HCT116 (cell line): ENCODE data around the gene FAM20C. TPM values are rescaled to one million over a fixed set of nuclear protein-coding genes. Genes with fewer than 3 reads are reported as not detected.

ENCODE experiments used
- ATAC-seq: fragments of 200-7000 bp; cut with Tn5 transposase; 2 replicates; pipeline ENCODE4 v1.9.1; 2020; ENCODE audit warnings: mild to moderate bottlenecking, moderate library complexity
- BruUV-seq: library from RNA; stranded (reverse); fragments of 400-500 nt; replicated peaks from 2 replicates; lab custom pipeline; 2021; lab: Mats Ljungman, UMichigan
- CTCF ChIA-PET: fragments of 300-600 bp; sonication (Branson Sonifier 250); formaldehyde crosslinking; loops from one replicate; lab custom pipeline; 2021; ENCODE audit warnings: antibody characterized with exemption; lab: Charles Lee
- POLR2A ChIA-PET: fragments of 300-600, 350-600 bp; sonication (Branson Sonifier 250); formaldehyde crosslinking; loops from one replicate; lab custom pipeline; 2021; ENCODE audit warnings: antibody characterized with exemption; lab: Charles Lee
- RAD21 ChIA-PET, 2 experiments: fragments of 300-600 bp; sonication (Branson Sonifier 250); formaldehyde crosslinking; loops; one replicate each; lab custom pipeline; 2023; ENCODE audit warnings: low total read pairs in 2 of 2; ENCODE audit not compliant: uncharacterized antibody in 2 of 2, unreplicated experiment in 2 of 2, low non-redundant PET in 1 of 2; lab: Charles Lee
- DNase-seq: peaks from one replicate; pipeline ENCODE4 v3.0.0-alpha.2; 2010; ENCODE audit warnings: low read depth, low spot score
- H2AFZ ChIP-seq: fragments of 200-600 bp; shearing (Covaris generic), sonication (generic); 2 replicates; pipeline ENCODE4 v1.6.1; 2017; ENCODE audit warnings: low read depth, mixed run types, mixed read lengths, antibody characterized with exemption, low read length; ENCODE audit not compliant: poor library complexity, severe bottlenecking
- H3K27ac ChIP-seq: 2 replicates; pipeline ENCODE4 v1.5.1; 2012; ENCODE audit warnings: low read depth, low read length
- H3K27me3 ChIP-seq: fragments of 200-600 bp; sonication (generic); 2 replicates; pipeline ENCODE4 v1.6.1; 2016; ENCODE audit warnings: mixed run types, low read length, mixed read lengths; ENCODE audit not compliant: insufficient read depth
- H3K36me3 ChIP-seq, 2 experiments: fragments of 200-500 bp in 1 of 2; fragments of 200-600 bp in 1 of 2; sonication (Bioruptor generic) in 1 of 2; sonication (generic) in 1 of 2; 2 replicates each; pipeline versions ENCODE4 v1.5.1 to v1.6.1; 2014 to 2016; ENCODE audit warnings: low read length in 2 of 2, inconsistent platforms in 1 of 2, mixed read lengths in 1 of 2, mixed run types in 1 of 2; ENCODE audit not compliant: insufficient read depth in 2 of 2, control insufficient read depth in 1 of 2
- H3K4me1 ChIP-seq, 2 experiments: fragments of 200-600 bp in 1 of 2; sonication (generic) in 1 of 2; 2 replicates each; pipeline versions ENCODE4 v1.5.1 to v1.6.1; 2012 to 2017; ENCODE audit warnings: low read length in 2 of 2, inconsistent platforms in 1 of 2, mild to moderate bottlenecking in 1 of 2, mixed read lengths in 1 of 2, mixed run types in 1 of 2, moderate library complexity in 1 of 2; ENCODE audit not compliant: insufficient read depth in 2 of 2, control insufficient read depth in 1 of 2
- H3K4me2 ChIP-seq: fragments of 200-600 bp; sonication (generic); 2 replicates; pipeline ENCODE4 v1.6.1; 2017; ENCODE audit warnings: mixed run types, low read length, mixed read lengths
- H3K4me3 ChIP-seq, 2 experiments: fragments of 200-600 bp in 1 of 2; sonication (generic) in 1 of 2; replicated peaks in 1 of 2; 2 replicates each; pipeline ENCODE4 v1.5.1; 2011 to 2016; ENCODE audit warnings: low read length in 2 of 2, control low read depth in 1 of 2, low read depth in 1 of 2, mild to moderate bottlenecking in 1 of 2, mixed read lengths in 1 of 2, mixed run types in 1 of 2
- H3K79me2 ChIP-seq: fragments of 200-600 bp; sonication (generic); 2 replicates; pipeline ENCODE4 v1.6.1; 2017; ENCODE audit warnings: mild to moderate bottlenecking, mixed run types, low read length, moderate library complexity, mixed read lengths; ENCODE audit not compliant: insufficient read depth
- H3K9ac ChIP-seq: fragments of 200-600 bp; sonication (generic); 2 replicates; pipeline ENCODE4 v1.6.1; 2016; ENCODE audit warnings: low read length, mixed read lengths
- H3K9me2 ChIP-seq: fragments of 200-600 bp; sonication (generic), shearing (Covaris generic); 2 replicates; pipeline ENCODE4 v1.6.1; 2017; ENCODE audit warnings: mixed run types, mild to moderate bottlenecking, moderate library complexity; ENCODE audit not compliant: insufficient read depth
- H3K9me3 ChIP-seq, 2 experiments: fragments of 200-500 bp in 1 of 2; fragments of 200-600 bp in 1 of 2; sonication (Bioruptor generic) in 1 of 2; sonication (generic) in 1 of 2; 2 replicates each; pipeline ENCODE4 v1.6.1; 2014 to 2017; ENCODE audit warnings: low read length in 2 of 2, mixed read lengths in 2 of 2, inconsistent platforms in 1 of 2, low read depth in 1 of 2, mild to moderate bottlenecking in 1 of 2, mixed run types in 1 of 2, moderate library complexity in 1 of 2; ENCODE audit not compliant: control insufficient read depth in 1 of 2, insufficient read depth in 1 of 2
- H4K20me1 ChIP-seq: fragments of 200-600 bp; sonication (generic), shearing (Covaris generic); 2 replicates; pipeline ENCODE4 v1.6.1; 2017; ENCODE audit warnings: mixed run types, mild to moderate bottlenecking, moderate library complexity; ENCODE audit not compliant: insufficient read depth
- CBX3 ChIP-seq: IDR thresholded peaks from 2 replicates; pipeline ENCODE4 v1.6.1; 2012; ENCODE audit warnings: low read depth
- CEBPB ChIP-seq: IDR thresholded peaks from 2 replicates; pipeline ENCODE4 v1.6.1; 2012; ENCODE audit warnings: low read depth
- EGR1 ChIP-seq: IDR thresholded peaks from 2 replicates; pipeline ENCODE4 v1.6.1; 2012; ENCODE audit warnings: low read depth
- ELF1 ChIP-seq: IDR thresholded peaks from 2 replicates; pipeline ENCODE4 v1.6.1; 2012; ENCODE audit warnings: low read depth, borderline replicate concordance
- EZH2 ChIP-seq: fragments of 200-600 bp; sonication (generic); IDR thresholded peaks from 2 replicates; pipeline ENCODE4 v1.6.1; 2017; ENCODE audit warnings: antibody characterized with exemption, mixed run types
- JUND ChIP-seq: IDR thresholded peaks from 2 replicates; pipeline ENCODE4 v1.6.1; 2012
- MAX ChIP-seq: IDR thresholded peaks from 2 replicates; pipeline ENCODE4 v1.6.1; 2012
- RAD21 ChIP-seq: IDR thresholded peaks from 2 replicates; pipeline ENCODE4 v1.6.1; 2012; ENCODE audit warnings: low read depth, mild to moderate bottlenecking
- SP1 ChIP-seq: IDR thresholded peaks from 2 replicates; pipeline ENCODE4 v1.6.1; 2012; ENCODE audit warnings: low read depth
- TCF7L2 ChIP-seq: IDR thresholded peaks from 2 replicates; pipeline ENCODE4 v1.7.0; 2011; ENCODE audit warnings: borderline replicate concordance, inconsistent platforms; ENCODE audit not compliant: insufficient read depth, insufficient read length; ENCODE audit errors: extremely low read depth
- intact Hi-C: fragments of 100-400 bp; cut with micrococcal nuclease; formaldehyde crosslinking; loops from 2 replicates; pipeline ENCODE4 v1.10.0; 2022
- total RNA-seq: library from RNA; stranded (reverse); gene quantifications from one replicate; pipeline ENCODE4 v1.2.1, GENCODE V29; 2021; ENCODE audit not compliant: unreplicated experiment
- TF ChIP-seq, protein P1 (sequence below): IDR thresholded peaks from 2 replicates; pipeline ENCODE4 v1.6.1; 2011; ENCODE audit warnings: mild to moderate bottlenecking, low read length, moderate library complexity; ENCODE audit not compliant: insufficient replicate concordance; ENCODE audit errors: extremely low read depth

The FAM20C gene
- total RNA-seq, 1 experiment from 2014 or later, result 27.1 TPM

DNA sequence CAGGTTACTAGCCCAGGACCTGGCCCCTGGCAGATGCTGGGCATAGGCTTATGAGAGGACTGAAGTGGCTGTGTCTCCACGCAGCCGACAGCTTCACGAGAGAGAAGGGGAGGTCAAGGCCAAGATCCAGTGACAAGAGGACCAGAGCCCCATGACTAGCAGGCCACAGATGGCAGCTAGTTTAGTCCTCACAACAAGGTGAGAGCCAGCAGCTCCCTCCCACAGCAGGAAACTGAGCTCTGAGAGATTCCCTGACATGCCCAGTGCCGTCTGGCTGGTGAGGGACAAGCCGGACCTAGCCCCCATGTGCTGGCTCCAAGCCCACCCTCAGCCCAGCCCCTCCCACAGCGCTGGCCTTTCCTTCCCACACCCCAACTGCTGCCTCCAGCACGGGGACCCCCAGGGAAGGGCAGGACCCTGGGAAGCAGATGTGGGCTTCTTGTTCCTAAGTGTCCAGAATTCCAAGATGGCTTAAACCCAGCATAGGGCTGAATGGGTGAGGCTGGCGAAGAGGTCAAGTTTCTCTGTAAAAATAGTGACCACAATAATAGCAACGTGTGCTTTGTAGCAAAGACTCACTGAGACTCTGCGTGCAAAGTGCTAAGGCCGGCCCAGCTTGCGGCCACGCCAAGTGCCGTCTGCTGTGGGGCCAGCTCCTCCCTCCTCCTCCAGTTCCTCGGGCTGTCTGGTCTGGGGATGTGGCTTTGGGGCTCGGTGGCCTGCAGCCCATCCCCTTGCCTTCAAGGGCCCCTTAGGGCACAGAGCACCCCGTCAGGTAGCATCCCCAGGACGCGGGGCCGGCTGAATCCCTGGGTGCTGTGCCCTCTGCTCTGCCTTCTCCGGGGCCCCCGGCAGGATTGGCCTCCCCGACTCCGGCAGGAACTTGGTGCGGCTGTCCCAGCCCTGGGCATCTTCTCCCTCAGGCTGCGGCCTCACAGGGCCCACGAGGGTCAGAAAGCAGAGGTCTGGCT lies 7.8 kb upstream of the FAM20C start:
- H3K4me1 ChIP-seq, result no peaks in the 10 kb centered on the region
- no peaks in the 10 kb centered on the region for H3K9me2 ChIP-seq
- DNase-seq (no peak), ATAC-seq (no peak)
- no peak overlapping the region for H3K4me3 ChIP-seq
- no peak overlapping the region for H3K4me2 ChIP-seq
- H3K27ac ChIP-seq, result no peak overlapping the region
- H3K9me3 ChIP-seq, result no peaks in the 10 kb centered on the region
- ChIA-PET CTCF (no interaction called here), POLR2A (interaction anchor here (1.5 kb wide), 1 partner anchor 8 kb away, joined by 3 read pairs; the partner anchor contains the start of gene FAM20C), RAD21 (no interaction called here)
- no peaks in the 10 kb centered on the region for H3K79me2 ChIP-seq
- no peaks in the 10 kb centered on the region for H3K36me3 ChIP-seq
- intact Hi-C loops, result no loop called here
- no peak overlapping the region for H2AFZ ChIP-seq
- no peaks in the 10 kb centered on the region for H4K20me1 ChIP-seq
- TF ChIP-seq SP1 (no peak), MAX (no peak), CBX3 (no peak), JUND (no peak), RAD21 (no peak), TCF7L2 (no peak), CEBPB (no peak), ELF1 (no peak), EGR1 (no peak), EZH2 (no peak)
- TF ChIP-seq, protein P1, sequence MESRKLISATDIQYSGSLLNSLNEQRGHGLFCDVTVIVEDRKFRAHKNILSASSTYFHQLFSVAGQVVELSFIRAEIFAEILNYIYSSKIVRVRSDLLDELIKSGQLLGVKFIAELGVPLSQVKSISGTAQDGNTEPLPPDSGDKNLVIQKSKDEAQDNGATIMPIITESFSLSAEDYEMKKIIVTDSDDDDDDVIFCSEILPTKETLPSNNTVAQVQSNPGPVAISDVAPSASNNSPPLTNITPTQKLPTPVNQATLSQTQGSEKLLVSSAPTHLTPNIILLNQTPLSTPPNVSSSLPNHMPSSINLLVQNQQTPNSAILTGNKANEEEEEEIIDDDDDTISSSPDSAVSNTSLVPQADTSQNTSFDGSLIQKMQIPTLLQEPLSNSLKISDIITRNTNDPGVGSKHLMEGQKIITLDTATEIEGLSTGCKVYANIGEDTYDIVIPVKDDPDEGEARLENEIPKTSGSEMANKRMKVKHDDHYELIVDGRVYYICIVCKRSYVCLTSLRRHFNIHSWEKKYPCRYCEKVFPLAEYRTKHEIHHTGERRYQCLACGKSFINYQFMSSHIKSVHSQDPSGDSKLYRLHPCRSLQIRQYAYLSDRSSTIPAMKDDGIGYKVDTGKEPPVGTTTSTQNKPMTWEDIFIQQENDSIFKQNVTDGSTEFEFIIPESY, result no peak
- no peaks in the 10 kb centered on the region for H3K27me3 ChIP-seq
- no TSS peak for BruUV-seq
- H3K9ac ChIP-seq, result no peak overlapping the region
